Upper lobe of left lung (tissue), 4 donors: ENCODE data around the gene PELI2.

Experiments
- EP300 ChIP-seq, 4 donors: sonication (generic); formaldehyde crosslinking; IDR thresholded peaks; one replicate each; pipeline ENCODE4 v1.5.1; 2017; ENCODE audit warnings: antibody characterized with exemption in 4 of 4, control low read depth in 2 of 4
- POLR2A ChIP-seq, 4 donors: fragments of 450-650 bp; IDR thresholded peaks; one replicate each; pipeline ENCODE4 v1.5.1; 2016 to 2017; ENCODE audit warnings: antibody characterized with exemption in 4 of 4, mild to moderate bottlenecking in 2 of 4
- TF ChIP-seq, protein P1 (sequence below), 6 experiments: fragments of 450-650 bp in 4 of 6; fragments of 200-600 bp in 2 of 6; sonication (generic) in 2 of 6; IDR thresholded peaks; one replicate each; pipeline ENCODE4 v1.5.1; 2016 to 2019; ENCODE audit warnings: antibody characterized with exemption in 6 of 6

- TF ChIP-seq EP300 (IDR thresholded peaks at IDR 0.05) (no peak), POLR2A (IDR thresholded peaks at IDR 0.05) (no peak)
- TF ChIP-seq, protein P1, sequence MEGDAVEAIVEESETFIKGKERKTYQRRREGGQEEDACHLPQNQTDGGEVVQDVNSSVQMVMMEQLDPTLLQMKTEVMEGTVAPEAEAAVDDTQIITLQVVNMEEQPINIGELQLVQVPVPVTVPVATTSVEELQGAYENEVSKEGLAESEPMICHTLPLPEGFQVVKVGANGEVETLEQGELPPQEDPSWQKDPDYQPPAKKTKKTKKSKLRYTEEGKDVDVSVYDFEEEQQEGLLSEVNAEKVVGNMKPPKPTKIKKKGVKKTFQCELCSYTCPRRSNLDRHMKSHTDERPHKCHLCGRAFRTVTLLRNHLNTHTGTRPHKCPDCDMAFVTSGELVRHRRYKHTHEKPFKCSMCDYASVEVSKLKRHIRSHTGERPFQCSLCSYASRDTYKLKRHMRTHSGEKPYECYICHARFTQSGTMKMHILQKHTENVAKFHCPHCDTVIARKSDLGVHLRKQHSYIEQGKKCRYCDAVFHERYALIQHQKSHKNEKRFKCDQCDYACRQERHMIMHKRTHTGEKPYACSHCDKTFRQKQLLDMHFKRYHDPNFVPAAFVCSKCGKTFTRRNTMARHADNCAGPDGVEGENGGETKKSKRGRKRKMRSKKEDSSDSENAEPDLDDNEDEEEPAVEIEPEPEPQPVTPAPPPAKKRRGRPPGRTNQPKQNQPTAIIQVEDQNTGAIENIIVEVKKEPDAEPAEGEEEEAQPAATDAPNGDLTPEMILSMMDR (IDR thresholded peaks at IDR 0.05), result no peak
Observed at GRCh38 chr14:56112781-56113180, 5.4 kb upstream of the PELI2 start.
